GM21526 (cell line): Measurements from ENCODE around the gene MEMO1.
"Not testable (repeated sequence)": the region's sequence is repeated elsewhere in the genome, so short reads cannot be mapped to it uniquely, and the experiment has no call there.

Source experiments
- ATAC-seq: cut with Tn5 transposase; IDR thresholded peaks from one replicate; pipeline ENCODE4 v1.9.1; 2021; ENCODE audit warnings: moderate library complexity; ENCODE audit not compliant: unreplicated experiment, low FRiP score

The MEMO1 gene

GRCh38 chr2:31922542-31923408 is 88.0 kb downstream of the MEMO1 start:
- ATAC-seq: no peak

DNA sequence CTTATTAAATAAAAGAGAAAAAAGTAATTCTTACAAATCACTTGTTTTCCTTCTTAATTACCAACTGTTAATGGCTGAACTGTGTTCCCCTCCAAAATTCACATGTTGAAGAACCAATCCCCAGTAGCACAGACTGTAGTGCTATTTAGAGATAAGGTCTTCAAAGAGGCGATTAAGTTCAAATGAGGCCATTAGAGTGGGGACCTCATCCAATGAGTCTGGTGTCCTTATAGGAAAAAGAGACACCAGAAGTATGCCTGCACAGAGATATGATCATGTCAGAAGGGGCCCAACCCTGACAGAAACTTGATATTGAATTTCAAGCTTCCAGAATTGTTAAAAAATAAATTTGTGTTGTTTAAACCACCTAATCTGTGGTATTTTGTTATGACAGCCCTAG is 89.8 kb downstream of the MEMO1 start:
- no peak for ATAC-seq

DNA sequence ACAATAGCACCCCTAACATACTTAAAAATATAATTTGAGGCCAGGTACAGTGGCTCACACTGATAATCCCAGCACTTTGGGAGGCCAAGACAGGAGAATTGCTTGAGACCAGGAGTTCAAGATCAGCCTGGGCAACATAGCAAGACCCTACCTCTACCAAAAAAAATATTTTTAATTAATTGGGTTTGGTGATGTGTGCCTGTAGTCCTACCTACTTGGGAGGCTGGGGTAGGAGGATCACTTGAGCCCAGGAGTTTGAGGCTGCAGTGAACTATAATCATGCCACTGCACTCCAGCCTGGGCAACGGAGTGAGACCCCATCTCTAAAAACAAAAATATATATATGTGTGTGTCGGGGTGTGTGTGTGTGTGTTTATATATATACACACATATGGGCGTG is 91.3 kb downstream of the MEMO1 start:
- no peak for ATAC-seq

DNA sequence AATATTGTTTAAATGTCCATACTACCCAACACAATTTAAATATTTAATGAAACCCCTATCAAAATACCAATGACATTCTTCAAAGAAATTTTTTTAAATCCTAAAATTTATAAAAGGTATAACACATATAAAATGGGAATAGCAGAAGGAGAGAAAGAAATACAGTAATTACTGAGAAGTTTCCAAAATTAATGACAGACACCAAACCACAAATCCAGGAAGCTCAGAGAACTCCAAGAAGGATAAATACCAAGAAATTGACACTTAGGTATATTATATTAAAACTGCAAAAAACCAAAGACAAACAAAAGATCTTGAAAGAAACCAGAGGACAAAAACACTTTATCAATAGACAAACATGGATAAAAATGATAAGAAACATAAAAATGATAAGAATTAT is 101.1 kb downstream of the MEMO1 start:
- no peak for ATAC-seq

DNA sequence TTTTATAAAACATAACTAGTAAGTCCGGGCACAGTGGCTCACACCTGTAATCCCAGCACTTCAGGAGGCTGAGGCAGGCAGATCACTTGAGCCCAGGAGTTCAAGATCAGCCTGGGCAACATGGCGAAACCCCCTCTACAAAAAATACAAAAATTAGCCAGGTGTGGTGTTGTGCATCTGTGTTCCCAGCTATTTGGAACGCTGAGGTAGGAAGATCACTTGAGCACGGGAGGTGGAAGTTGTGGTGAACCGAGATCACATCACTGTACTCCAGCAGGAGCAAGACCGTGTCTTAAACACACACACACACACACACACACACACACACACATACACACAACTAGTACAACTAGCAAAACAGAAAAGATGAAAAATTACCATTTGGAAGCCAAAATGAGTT is 103.3 kb downstream of the MEMO1 start:
- ATAC-seq: not testable (repeated sequence)

- no peak for ATAC-seq
Observed at GRCh38 chr2:31903109-31903780, 107.6 kb downstream of the MEMO1 start.

DNA sequence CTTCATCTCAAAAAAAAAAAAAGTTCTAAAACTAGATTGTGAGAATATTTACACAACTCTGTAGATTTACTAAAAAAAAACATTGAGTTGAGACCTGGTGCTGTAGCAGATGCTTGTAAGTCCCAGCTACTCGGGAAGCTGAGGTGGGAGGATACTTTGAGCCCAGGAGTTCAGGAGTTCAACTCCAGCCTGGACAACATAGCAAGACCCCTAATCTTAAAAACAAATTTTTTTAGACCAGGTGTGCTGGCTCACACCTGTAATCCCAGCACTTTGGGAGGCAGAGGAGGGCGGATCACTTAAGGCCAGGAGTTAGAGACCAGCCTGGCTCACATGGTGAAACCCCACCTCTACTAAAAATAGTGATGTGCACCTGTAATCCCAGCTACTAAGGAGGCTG is 108.9 kb downstream of the MEMO1 start:
- no peak for ATAC-seq

DNA sequence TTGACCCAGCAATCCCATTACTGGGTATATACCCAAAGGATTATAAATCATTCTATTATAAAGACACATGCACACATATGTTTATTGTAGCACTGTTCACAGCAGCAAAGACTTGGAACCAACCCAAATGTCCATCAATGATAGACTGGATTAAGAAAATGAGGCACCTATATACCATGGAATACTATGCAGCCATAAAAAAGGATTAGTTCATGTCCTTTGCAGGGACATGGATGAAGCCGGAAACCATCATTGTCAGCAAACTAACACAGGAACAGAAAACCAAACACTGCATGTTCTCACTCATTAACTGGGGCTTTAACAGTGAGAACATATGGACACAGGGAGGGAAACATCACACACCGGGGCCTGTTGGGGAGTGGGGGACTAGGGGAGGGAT is 110.7 kb downstream of the MEMO1 start:
- not testable (repeated sequence) for ATAC-seq

DNA sequence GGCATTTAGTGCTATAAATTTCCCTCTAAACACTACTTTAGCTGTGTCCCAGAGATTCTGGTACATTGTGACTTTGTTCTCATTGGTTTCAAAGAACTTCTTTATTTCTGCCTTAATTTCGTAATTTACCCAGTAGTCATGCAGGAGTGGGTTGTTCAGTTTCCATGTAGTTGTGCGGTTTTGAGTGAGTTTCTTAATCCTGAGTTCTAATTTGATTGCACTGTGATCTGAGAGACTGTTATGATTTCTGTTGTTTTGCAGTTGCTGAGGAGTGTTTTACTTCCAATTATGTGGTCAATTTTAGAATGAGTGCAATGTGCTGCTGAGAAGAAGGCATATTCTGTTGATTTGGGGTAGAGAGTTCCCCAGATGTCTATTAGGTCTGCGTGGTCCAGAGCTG is 112.5 kb downstream of the MEMO1 start:
- ATAC-seq: not testable (repeated sequence)

- not testable (repeated sequence) for ATAC-seq
Observed at GRCh38 chr2:31897340-31897739, 113.5 kb downstream of the MEMO1 start.

GRCh38 chr2:31896293-31896692 is 114.5 kb downstream of the MEMO1 start:
- ATAC-seq: no peak

- no peak for ATAC-seq
Observed at GRCh38 chr2:31894656-31895055, 116.2 kb downstream of the MEMO1 start.

DNA sequence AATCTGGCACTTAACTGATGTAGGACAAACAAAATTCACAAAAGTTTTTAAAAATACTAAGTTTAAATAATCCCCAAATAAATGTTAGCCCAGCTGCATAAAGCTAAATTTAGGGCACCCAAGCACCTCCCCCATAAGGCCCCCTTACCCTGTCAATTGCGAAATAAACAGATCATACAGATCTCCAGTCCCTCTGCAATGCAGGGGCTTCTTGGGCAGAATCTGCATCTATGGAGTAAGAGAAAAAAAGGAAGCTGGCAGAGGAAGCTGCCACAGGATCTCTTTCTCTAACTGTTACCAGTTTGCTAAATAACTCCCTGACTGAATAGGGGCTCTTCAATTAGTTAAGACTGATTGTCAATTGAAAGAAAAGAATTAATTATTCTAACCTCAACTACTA is 117.7 kb downstream of the MEMO1 start:
- no peak for ATAC-seq

DNA sequence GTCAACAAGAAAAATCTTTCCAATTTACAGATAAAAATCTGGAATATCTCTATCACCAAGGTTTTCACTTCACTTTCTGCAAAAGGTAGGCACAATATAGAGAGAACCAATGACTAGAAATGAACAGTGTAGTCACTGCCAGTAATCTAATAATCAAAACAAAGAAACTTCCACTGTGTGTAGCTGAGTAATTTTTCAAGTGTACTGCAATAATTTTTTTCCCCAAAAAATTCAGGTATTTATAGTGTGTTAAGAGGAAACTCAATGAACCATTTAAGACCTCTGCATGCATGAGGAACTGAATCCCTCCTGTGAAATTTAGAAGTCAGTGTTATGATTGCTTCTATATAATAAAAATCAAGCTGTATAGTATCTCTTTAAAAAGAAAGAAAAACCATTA is 121.8 kb downstream of the MEMO1 start:
- no peak for ATAC-seq

GRCh38 chr2:31888550-31888949 is 122.3 kb downstream of the MEMO1 start:
- no peak for ATAC-seq

DNA sequence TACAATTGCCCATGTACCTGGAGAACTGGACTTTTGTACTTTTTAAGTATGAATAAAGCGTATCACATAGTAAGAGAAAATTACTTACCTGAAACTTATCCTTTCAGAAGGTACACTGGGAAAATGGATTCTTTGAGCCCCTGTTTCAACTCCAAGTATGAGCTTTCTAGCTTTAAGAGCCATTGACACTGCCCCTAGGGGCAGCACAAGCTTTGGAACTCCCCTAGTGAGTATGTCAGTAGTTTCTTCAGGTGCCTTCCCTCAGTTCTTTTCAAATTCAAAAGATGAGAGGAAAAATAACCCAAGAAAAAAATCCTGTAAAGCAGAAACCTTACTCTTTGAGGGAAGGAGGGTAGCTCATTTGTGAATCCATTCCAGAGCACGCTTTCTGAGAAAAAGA is 124.1 kb downstream of the MEMO1 start:
- ATAC-seq: no peak

GRCh38 chr2:31877008-31877407 is 133.8 kb downstream of the MEMO1 start:
- no peak for ATAC-seq

- no peak for ATAC-seq
Observed at GRCh38 chr2:31874071-31874470, 136.7 kb downstream of the MEMO1 start.

- no peak for ATAC-seq
Observed at GRCh38 chr2:31865215-31865614, 145.6 kb downstream of the MEMO1 start.

GRCh38 chr2:31863867-31864266 is 146.9 kb downstream of the MEMO1 start:
- ATAC-seq: no peak

GRCh38 chr2:31863015-31863656 is 147.7 kb downstream of the MEMO1 start:
- not testable (repeated sequence) for ATAC-seq
